Activated CD4-positive, alpha-beta T cell treated with anti-CD3 and anti-CD28 coated beads, Interleukin-10, Interleukin-2, amounts not matched to agents 100 ng/mL and 50 ng/mL, durations not matched to agents 16 hours and 8 hours (primary cell): Measurements from ENCODE around the gene SMAD9.
"Not testable (repeated sequence)": the region's sequence is repeated elsewhere in the genome, so short reads cannot be mapped to it uniquely, and the experiment has no call there.

Experiments
- DNase-seq: peaks from one replicate; pipeline ENCODE4 v3.0.0-alpha.2; 2020

The SMAD9 gene

DNA sequence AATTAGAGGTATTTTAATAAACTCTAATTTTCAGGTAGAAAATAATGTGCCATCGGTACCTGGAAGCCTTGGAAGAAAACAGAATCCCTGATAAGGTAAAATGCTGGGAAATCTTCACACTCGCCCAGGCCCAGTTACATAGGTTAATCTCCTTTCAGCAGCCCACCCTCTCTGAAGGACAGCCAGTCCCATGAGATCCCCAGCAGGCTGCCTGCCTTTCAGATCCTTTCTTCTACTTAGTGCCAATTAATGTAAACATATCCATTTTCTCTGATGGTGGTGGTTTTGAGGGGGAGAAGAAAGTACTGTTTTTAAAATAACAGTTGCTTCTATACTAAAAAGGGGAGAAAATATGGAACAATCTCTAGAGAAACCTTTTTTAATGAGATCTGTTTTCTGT lies 12.2 kb downstream of the SMAD9 start:
- DNase-seq, result no peak

DNA sequence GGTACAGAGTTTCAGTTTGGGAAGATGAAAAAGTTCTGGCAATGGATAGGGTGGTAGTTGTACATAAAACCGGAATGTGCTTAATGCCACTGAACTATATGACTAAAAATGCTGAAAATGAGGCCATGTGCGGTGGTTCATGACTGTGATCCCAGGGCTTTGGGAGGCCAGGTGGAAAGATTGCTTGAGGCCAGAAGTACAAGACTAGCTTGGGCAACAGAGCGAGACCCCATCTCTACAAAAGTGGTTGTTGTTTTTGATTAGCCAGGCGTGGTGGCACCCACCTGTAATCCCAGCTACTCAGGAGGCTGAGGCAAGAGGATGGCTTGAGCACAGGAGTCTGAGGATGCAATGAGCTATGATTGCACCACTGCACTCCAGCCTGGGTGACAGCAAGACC lies 12.8 kb downstream of the SMAD9 start:
- DNase-seq, result no peak

GRCh38 chr13:36905944-36906343 lies 14.1 kb downstream of the SMAD9 start:
- no peak for DNase-seq

GRCh38 chr13:36903925-36904595 lies 16.0 kb downstream of the SMAD9 start:
- DNase-seq, result no peak

- no peak for DNase-seq
Observed at GRCh38 chr13:36897054-36897616, 22.9 kb downstream of the SMAD9 start.

GRCh38 chr13:36891752-36892151 lies 28.3 kb downstream of the SMAD9 start:
- DNase-seq, result no peak

DNA sequence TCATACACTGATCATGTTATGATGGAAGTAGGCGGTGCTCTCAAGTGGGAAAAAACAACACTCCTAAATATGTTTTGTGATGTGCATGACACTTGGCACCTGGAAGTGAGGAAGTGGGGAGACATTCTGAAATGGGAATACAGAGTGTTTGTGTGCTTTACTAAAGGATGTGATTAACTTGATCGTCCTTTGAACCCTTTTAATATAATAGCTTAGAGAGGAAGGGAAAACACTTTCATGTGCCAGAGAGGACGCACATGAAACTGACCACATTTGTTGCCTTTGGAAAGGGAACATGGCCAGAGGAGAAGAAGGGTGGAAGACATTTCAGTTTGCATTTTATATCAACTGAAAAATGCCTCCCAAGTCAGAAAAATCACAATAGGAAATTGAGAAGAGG lies 31.4 kb downstream of the SMAD9 start:
- DNase-seq, result no peak

DNA sequence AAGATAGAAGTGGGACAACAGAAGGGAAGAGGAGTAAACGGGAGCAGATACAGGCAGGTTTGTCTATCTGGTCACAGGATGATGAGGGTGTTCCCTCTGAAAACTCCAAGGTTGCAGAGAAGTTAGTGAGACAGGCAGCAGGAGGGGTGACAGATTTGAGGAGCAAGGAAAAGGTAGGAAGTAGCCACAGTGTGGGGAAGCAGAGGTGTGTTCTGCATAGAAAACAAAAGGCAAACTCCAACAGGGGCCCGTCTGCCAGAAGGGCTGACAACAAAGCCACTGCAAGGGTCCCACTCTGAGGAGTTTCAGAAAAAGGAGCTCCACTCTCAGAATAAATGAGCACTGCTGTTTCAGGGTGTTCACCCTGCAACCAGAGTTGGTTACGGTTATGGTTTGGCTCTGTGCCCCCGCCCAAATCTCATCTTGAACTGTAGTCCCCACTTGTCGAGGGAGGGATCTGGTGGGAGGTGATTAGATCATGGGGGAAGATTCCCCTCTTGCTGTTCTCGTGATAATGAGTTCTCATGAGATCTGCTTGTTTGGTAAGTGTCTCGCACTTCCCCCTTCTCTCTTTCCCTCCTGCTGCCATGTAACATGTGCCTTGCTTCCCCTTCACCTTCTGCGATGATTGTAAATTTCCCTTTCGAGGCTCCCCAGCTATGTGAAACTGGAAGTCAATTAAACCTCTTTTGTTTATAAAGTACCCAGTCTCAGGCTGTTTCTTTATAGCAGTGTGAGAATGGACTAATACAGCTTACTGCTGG lies 32.1 kb downstream of the SMAD9 start:
- DNase-seq, result no peak

DNA sequence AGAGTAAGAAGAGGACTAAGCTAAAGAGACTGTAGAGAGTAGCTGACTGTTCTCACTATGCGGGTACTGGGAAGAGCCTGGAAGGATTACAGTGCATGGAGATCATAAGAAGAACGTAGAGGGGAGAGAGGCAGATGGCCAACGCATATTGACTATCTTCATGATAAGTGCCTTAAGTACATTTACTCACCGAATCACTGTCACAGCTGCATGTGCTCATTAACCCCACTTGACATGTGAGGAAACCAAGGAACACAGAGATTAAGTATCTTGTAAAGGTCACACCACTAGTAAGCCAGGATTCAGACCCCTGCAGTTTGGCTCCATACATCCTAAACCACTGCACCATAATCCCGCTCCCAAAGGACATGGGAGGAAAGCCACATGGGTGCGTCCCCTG lies 34.1 kb downstream of the SMAD9 start:
- no peak for DNase-seq

- DNase-seq, result no peak
Observed at GRCh38 chr13:36884235-36884634, 35.8 kb downstream of the SMAD9 start.

DNA sequence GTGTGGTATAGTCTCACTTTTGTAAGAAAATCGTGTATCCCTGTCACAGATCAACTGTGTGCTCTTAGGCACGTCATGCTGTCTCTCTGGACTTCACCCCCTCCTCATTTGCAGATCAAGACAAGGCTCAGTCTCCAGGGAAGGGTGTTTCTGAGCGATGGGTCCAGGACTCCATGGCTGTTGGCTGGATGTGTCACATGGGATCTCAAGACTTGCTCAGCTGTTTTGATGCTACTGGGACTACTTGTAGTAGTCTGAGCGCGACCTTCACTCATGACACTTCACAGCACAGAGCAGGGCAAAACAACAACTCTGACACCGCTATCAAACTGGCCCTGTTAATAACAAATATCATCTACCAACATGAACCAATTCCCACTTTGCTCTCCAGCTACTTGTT lies 36.2 kb downstream of the SMAD9 start:
- no peak for DNase-seq

GRCh38 chr13:36883392-36883791 lies 36.6 kb downstream of the SMAD9 start:
- DNase-seq, result not testable (repeated sequence)

DNA sequence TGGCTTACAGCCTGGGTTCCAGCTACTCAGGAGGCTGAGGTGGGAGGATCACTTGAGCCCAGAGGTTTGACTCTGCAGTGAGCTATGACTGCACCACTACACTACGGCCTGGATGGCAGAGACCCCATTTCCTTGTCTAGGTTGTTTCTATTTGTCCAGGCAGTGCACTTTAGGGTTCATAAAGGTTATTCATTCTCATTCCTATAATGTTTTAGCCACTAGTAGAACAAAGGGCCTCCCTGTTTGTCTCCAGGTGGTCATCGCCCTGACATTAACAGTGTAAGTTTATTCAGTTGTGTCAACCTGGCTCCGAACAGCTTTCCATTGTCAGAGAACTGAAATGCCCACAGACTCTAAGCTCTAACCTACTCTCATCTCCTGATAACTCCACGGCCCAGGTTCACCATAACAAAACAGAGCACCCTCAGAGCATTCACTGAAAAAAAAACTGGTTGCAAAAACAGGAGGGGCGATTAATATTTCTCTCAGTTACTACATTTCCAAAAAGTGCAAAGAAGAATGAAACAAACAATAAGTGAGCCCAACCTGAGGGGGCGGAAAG lies 37.1 kb downstream of the SMAD9 start:
- no peak for DNase-seq

GRCh38 chr13:36880961-36881360 lies 39.1 kb downstream of the SMAD9 start:
- DNase-seq, result no peak

DNA sequence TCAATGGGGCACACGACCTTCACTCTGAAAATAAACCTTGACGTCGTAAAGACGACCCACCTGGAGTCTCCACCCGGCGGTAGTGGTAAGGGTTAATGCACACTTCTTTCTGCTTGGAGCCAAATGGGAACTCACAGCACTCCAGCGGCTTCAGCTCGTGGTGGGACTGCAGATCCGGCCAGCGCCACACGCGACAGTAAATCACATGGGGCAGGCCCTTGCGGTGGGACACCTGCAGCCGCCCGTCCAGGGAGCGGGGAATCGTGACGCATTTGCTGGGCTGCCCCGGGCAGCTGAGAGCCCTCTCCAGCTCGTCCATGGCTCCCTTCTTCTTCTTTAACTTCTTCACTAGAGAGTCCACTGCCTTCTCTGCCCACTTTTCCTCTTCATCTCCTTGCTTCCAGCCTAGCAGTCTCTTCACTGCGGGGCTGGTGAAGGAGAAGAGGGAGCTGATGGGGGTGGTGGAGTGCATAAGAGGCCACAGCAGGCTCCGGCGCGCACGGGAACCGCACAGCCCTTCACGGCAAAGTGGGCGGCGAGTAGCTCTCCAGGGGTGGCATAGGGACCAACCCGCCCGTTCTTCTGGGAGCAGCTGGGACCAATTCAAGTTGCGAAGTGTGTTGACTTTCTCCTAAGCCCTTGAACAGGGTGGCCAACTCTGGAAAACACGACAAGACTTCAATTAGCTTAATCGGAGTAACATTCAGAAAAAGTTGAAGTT lies 40.7 kb downstream of the SMAD9 start:
- no peak for DNase-seq

GRCh38 chr13:36875961-36876360 lies 44.1 kb downstream of the SMAD9 start:
- DNase-seq, result no peak

DNA sequence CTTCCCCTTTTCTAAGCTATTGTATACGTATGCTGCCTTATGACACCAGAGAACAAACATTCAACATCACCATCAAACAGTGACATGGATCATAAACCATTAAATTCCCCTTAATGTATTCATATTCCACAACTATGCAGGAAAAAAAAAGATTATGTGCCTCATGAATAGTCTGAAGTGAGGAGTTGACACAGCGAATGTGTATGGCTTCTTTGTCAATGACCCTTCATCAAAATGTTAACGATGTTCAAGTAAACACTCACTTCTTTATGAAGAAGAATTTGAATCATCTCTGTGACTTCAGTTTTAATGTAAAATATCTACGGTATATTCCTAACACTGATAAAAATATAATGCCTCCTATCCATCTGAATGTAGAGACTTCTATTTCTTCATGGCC lies 44.6 kb downstream of the SMAD9 start:
- DNase-seq, result no peak

GRCh38 chr13:36872621-36873020 lies 47.4 kb downstream of the SMAD9 start:
- DNase-seq, result no peak

GRCh38 chr13:36870050-36870692 lies 49.9 kb downstream of the SMAD9 start:
- no peak for DNase-seq

DNA sequence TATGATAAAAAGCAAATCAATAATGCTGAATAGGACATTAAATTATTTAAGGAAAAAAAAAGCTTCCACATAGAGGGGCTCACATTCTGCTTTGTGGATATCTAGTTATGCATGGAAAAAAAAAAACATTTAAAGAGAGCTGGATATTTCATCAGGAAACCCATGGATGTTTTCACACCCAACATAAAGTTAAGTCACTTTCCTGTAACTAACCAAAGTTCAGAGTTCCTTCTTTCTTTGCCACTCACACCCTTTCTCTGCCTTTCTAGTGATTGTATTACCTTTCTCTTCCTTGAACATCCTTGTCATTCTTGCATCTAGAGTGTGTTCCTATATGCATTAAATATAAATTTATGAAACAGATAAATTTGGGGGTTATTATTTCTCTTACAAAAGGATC lies 53.8 kb downstream of the SMAD9 start:
- DNase-seq, result no peak

DNA sequence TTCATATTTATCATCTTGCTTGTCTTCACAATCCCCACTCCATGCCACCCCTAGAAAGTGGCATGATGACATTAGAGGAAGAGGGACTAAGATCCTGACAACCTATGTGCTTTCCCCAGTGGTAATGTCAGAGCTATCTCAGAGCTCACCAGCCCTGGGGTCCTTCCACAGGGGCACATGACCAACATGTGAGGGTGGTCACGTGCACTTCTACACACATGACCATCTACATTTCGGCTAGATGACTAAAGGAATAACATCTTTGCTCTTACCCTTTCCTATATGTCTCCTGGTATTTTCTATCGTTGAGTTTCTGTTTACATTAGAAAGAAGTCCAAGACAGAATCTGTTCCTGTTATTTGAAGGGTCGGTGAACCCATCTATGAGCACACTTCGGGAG lies 54.8 kb downstream of the SMAD9 start:
- DNase-seq, result no peak

- no peak for DNase-seq
Observed at GRCh38 chr13:36862722-36863121, 57.3 kb downstream of the SMAD9 start.
